ENCODE data around the gene FAF2.

FAF2 gene

DNA sequence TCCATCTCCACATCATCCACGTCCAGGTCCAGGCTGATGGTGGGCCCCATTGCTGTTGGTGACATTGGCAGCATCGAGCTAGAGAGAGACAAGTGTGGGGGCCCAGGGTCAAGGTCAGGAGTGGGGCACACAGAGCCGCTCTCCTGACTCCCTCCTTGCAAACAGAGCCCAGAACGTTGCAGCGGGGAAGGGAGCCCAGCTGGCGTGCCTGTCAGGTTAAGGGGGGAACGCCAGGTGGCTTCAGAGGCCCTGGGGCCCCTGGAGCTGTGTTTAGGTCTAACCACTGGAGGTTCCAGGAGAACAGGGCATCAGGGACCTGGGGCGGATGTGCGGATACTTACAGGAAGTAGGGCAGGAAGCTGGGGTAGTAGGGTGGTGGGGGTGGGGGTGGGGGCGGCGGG lies 81.6 kb downstream of the FAF2 start:
- peaks cover 33% of the 10 kb centered on the region for H3K36me3 ChIP-seq (ENCODE audit: insufficient read depth, low read length)
- no peak overlapping the region for H3K4me3 ChIP-seq (ENCODE audit: low read length)

DNA sequence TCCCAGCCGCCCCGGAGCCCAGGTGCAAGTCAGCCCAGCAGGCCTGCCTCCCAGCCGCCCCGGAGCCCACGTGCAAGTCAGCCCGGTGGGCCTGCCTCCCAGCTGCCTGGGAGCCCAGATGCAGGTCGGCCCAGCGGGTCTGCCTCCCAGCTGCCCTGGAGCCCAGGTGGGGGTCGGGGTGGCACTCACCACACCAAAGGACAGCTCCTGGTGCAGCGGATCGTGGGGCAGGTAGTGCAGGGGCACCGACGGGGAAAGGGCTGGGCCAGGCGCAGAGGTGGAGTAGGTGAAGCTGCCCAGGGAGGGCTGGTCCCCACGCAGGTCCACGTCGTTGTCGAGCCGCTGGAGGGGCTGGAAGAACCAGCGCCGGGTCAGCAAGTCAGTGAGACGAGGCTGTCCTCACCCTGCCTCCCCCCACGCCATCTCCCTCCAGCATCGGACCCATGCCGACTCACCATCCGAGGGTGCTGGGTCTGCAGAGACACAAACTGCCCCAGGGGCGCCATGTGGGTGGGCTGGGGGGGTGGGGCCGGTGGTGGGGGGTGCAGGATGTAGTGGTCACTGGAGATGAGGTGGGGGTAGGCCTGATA lies 82.3 kb downstream of the FAF2 start:
- Histone ChIP-seq H3K4me1 (ENCODE audit: control insufficient read depth, insufficient read depth, low read length) (peaks cover 28% of the 10 kb centered on the region), H3K36me3 (ENCODE audit: insufficient read depth, low read length) (peaks cover 33% of the 10 kb centered on the region), H3K27me3 (ENCODE audit: control insufficient read depth, insufficient read depth, low read length) (no peaks in the 10 kb centered on the region), H3K9ac (ENCODE audit: low read depth, low read length) (no peak overlapping the region), H3K9me3 (replicated peaks; ENCODE audit: low read length) (no peaks in the 10 kb centered on the region), H3K4me3 (ENCODE audit: low read length) (no peak overlapping the region), H3K4me2 (ENCODE audit: low read length) (no peak overlapping the region)

More for the DNA sequence above, 81.6 kb downstream of the FAF2 start:
- H3K27me3 ChIP-seq (ENCODE audit: control insufficient read depth, insufficient read depth, low read length): no peaks in the 10 kb centered on the region
- H3K4me2 ChIP-seq (ENCODE audit: low read length): no peak overlapping the region
- H3K4me1 ChIP-seq (ENCODE audit: control insufficient read depth, insufficient read depth, low read length): peaks cover 21% of the 10 kb centered on the region
- H3K9me3 ChIP-seq (replicated peaks; ENCODE audit: low read length): no peaks in the 10 kb centered on the region
- H3K9ac ChIP-seq (ENCODE audit: low read depth, low read length): no peak overlapping the region

GRCh38 chr5:176530983-176531901 lies 83.1 kb downstream of the FAF2 start:
- Histone ChIP-seq H3K4me3 (ENCODE audit: low read length) (no peak overlapping the region), H3K9me3 (replicated peaks; ENCODE audit: low read length) (no peaks in the 10 kb centered on the region), H3K27me3 (ENCODE audit: control insufficient read depth, insufficient read depth, low read length) (no peaks in the 10 kb centered on the region), H3K9ac (ENCODE audit: low read depth, low read length) (peak overlapping the region; percentile 30), H3K36me3 (ENCODE audit: insufficient read depth, low read length) (peaks cover 33% of the 10 kb centered on the region), H3K4me1 (ENCODE audit: control insufficient read depth, insufficient read depth, low read length) (peaks cover 35% of the 10 kb centered on the region), H3K4me2 (ENCODE audit: low read length) (peak overlapping the region; percentile 21)

- H3K27me3 ChIP-seq (ENCODE audit: control insufficient read depth, insufficient read depth, low read length): no peaks in the 10 kb centered on the region
- H3K9ac ChIP-seq (ENCODE audit: low read depth, low read length): no peak overlapping the region
- H3K9me3 ChIP-seq (replicated peaks; ENCODE audit: low read length): no peaks in the 10 kb centered on the region
- H3K4me1 ChIP-seq (ENCODE audit: control insufficient read depth, insufficient read depth, low read length): peaks cover 35% of the 10 kb centered on the region
- H3K4me2 ChIP-seq (ENCODE audit: low read length): no peak overlapping the region
- peaks cover 33% of the 10 kb centered on the region for H3K36me3 ChIP-seq (ENCODE audit: insufficient read depth, low read length)
- H3K4me3 ChIP-seq (ENCODE audit: low read length): no peak overlapping the region
These were observed 83.8 kb downstream of the FAF2 start for GRCh38 chr5:176531902-176532493.

GRCh38 chr5:176532795-176533194 lies 84.6 kb downstream of the FAF2 start:
- Histone ChIP-seq H3K27me3 (ENCODE audit: control insufficient read depth, insufficient read depth, low read length) (no peaks in the 10 kb centered on the region), H3K9me3 (replicated peaks; ENCODE audit: low read length) (no peaks in the 10 kb centered on the region), H3K36me3 (ENCODE audit: insufficient read depth, low read length) (peaks cover 30% of the 10 kb centered on the region), H3K4me1 (ENCODE audit: control insufficient read depth, insufficient read depth, low read length) (peaks cover 35% of the 10 kb centered on the region), H3K4me3 (ENCODE audit: low read length) (no peak overlapping the region), H3K4me2 (ENCODE audit: low read length) (no peak overlapping the region), H3K9ac (ENCODE audit: low read depth, low read length) (no peak overlapping the region)

DNA sequence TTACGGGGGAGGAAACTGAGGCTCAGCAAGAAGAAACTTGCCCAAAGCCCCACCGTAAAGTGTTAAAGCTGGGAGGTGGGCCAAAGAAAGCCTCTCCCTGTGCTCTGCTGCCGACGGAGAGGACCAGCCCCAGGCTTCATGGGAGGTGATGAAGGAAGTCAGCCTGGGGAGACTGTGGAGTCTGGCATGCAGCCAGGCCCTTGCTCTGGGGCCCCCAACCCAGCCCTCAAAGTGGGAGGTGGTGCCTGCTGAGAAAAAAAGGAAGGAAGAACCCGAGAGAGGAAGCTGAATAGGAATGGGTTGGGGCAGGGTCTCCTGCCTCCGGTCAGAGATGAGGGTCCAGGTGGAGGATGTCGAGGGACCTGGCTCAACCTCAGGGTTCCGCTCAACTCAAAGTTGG lies 85.2 kb downstream of the FAF2 start:
- H3K4me3 ChIP-seq (ENCODE audit: low read length): no peak overlapping the region
- no peaks in the 10 kb centered on the region for H3K9me3 ChIP-seq (replicated peaks; ENCODE audit: low read length)
- H3K36me3 ChIP-seq (ENCODE audit: insufficient read depth, low read length): peaks cover 26% of the 10 kb centered on the region
- H3K4me2 ChIP-seq (ENCODE audit: low read length): no peak overlapping the region
- no peaks in the 10 kb centered on the region for H3K27me3 ChIP-seq (ENCODE audit: control insufficient read depth, insufficient read depth, low read length)
- H3K9ac ChIP-seq (ENCODE audit: low read depth, low read length): no peak overlapping the region
- H3K4me1 ChIP-seq (ENCODE audit: control insufficient read depth, insufficient read depth, low read length): peaks cover 38% of the 10 kb centered on the region

DNA sequence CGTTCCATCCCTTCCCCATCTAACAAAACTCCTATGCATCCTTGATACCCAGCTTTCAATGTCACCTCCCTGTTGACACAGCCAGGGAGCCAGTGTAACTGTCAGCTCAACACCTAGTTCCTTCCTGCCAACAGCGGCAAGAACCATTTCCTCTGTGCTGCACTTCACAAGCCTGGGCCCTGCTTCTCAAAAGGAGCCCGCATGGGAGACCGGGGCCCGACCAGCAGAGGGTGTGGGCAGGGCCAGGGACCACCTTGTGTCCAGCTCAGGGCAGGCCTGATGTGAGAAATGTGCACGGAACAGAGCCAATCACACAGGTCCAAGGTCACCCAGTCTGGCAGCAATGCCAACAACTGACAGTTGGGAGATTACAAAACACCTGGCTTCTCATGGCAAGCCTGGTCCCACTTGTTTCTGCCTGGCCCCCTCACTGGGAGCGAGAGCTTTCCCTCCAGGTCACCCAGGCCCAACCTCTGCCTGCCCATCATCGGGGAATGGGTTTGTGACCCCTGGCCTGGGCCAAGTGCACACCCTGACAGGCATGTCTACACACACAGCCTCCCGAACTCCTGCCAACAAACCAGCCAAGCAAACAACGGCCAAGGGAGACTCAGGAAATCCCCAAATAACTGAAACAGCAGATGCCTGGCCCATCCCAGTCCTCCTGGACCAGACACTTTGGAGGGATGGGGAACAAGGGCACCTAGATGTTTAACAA lies 85.9 kb downstream of the FAF2 start:
- peaks cover 19% of the 10 kb centered on the region for H3K36me3 ChIP-seq (ENCODE audit: insufficient read depth, low read length)
- H3K4me1 ChIP-seq (ENCODE audit: control insufficient read depth, insufficient read depth, low read length): peaks cover 38% of the 10 kb centered on the region
- H3K27me3 ChIP-seq (ENCODE audit: control insufficient read depth, insufficient read depth, low read length): no peaks in the 10 kb centered on the region
- no peak overlapping the region for H3K9ac ChIP-seq (ENCODE audit: low read depth, low read length)
- H3K9me3 ChIP-seq (replicated peaks; ENCODE audit: low read length): no peaks in the 10 kb centered on the region
- no peak overlapping the region for H3K4me3 ChIP-seq (ENCODE audit: low read length)
- peak overlapping the region; percentile 98 for H3K4me2 ChIP-seq (ENCODE audit: low read length)

DNA sequence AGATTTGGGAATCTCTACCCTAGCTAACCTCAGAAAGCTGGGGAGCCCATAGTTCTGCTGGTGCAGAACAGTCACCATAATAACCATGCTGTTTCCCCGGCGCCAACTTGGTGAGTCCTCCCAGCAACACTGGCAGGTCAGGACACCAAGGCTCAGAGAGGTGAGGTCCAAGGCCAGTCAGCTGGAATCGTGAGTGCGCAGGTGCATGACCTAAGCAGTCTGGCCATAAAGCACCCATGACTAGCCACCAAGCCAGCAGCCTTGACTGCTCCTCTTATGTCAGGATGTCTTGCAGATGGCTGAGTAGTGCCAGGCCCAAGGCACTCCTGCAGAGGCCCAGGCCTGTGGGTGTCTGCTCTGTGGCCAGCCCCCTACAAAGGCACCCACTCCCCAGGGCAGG lies 86.5 kb downstream of the FAF2 start:
- Histone ChIP-seq H3K4me3 (ENCODE audit: low read length) (no peak overlapping the region), H3K9me3 (replicated peaks; ENCODE audit: low read length) (no peaks in the 10 kb centered on the region), H3K9ac (ENCODE audit: low read depth, low read length) (no peak overlapping the region), H3K4me2 (ENCODE audit: low read length) (peak overlapping the region; percentile 98), H3K36me3 (ENCODE audit: insufficient read depth, low read length) (peaks cover 14% of the 10 kb centered on the region), H3K4me1 (ENCODE audit: control insufficient read depth, insufficient read depth, low read length) (peaks cover 38% of the 10 kb centered on the region), H3K27me3 (ENCODE audit: control insufficient read depth, insufficient read depth, low read length) (no peaks in the 10 kb centered on the region)

- H3K9me3 ChIP-seq (replicated peaks; ENCODE audit: low read length): no peaks in the 10 kb centered on the region
- peaks cover 38% of the 10 kb centered on the region for H3K4me1 ChIP-seq (ENCODE audit: control insufficient read depth, insufficient read depth, low read length)
- no peaks in the 10 kb centered on the region for H3K27me3 ChIP-seq (ENCODE audit: control insufficient read depth, insufficient read depth, low read length)
- H3K4me2 ChIP-seq (ENCODE audit: low read length): peak overlapping the region; percentile 98
- peak overlapping the region; percentile 92 for H3K9ac ChIP-seq (ENCODE audit: low read depth, low read length)
- H3K36me3 ChIP-seq (ENCODE audit: insufficient read depth, low read length): peaks cover 12% of the 10 kb centered on the region
- H3K4me3 ChIP-seq (ENCODE audit: low read length): peak overlapping the region; percentile 95
These were observed 87.0 kb downstream of the FAF2 start for GRCh38 chr5:176535101-176535663.

- Histone ChIP-seq H3K27me3 (ENCODE audit: control insufficient read depth, insufficient read depth, low read length) (no peaks in the 10 kb centered on the region), H3K4me1 (ENCODE audit: control insufficient read depth, insufficient read depth, low read length) (peaks cover 38% of the 10 kb centered on the region), H3K36me3 (ENCODE audit: insufficient read depth, low read length) (peaks cover 10% of the 10 kb centered on the region), H3K9ac (ENCODE audit: low read depth, low read length) (peak overlapping the region; percentile 92), H3K4me3 (ENCODE audit: low read length) (peak overlapping the region; percentile 95), H3K4me2 (ENCODE audit: low read length) (peak overlapping the region; percentile 98), H3K9me3 (replicated peaks; ENCODE audit: low read length) (no peaks in the 10 kb centered on the region)
These were observed 87.5 kb downstream of the FAF2 start for GRCh38 chr5:176535664-176536131.
